Subcutaneous abdominal adipose tissue (tissue), 5 donors: ENCODE data around the gene STK39.

Source experiments
- H3K27ac ChIP-seq: one replicate; pipeline ENCODE4 v1.7.0; 2013; ENCODE audit warnings: low read depth, mild to moderate bottlenecking, inconsistent platforms, low read length, moderate library complexity
- H3K27me3 ChIP-seq, 5 donors: one replicate each; pipeline ENCODE4 v1.7.0; 2013; ENCODE audit warnings: low read length in 5 of 5, inconsistent platforms in 1 of 5; ENCODE audit not compliant: control insufficient read depth in 5 of 5, insufficient read depth in 4 of 5
- H3K36me3 ChIP-seq, 5 donors: one replicate each; pipeline ENCODE4 v1.7.0; 2013; ENCODE audit warnings: low read length in 5 of 5; ENCODE audit not compliant: control insufficient read depth in 5 of 5, insufficient read depth in 5 of 5
- H3K4me1 ChIP-seq, 5 donors: one replicate each; pipeline ENCODE4 v1.7.0; 2013; ENCODE audit warnings: low read length in 5 of 5, mild to moderate bottlenecking in 3 of 5, moderate library complexity in 1 of 5; ENCODE audit not compliant: control insufficient read depth in 5 of 5, insufficient read depth in 5 of 5
- H3K4me3 ChIP-seq, 5 donors: one replicate each; pipeline ENCODE4 v1.7.0; 2013; ENCODE audit warnings: low read length in 5 of 5, low read depth in 1 of 5
- H3K9ac ChIP-seq, 5 donors: one replicate each; pipeline ENCODE4 v1.7.0; 2013; ENCODE audit warnings: low read length in 5 of 5, mild to moderate bottlenecking in 4 of 5, moderate library complexity in 3 of 5
- H3K9me3 ChIP-seq, 5 donors: one replicate each; pipeline ENCODE4 v1.7.0; 2013; ENCODE audit warnings: low read length in 5 of 5; ENCODE audit not compliant: control insufficient read depth in 5 of 5
- donor health status: healthy.
- donor health status: healthy.
- donor health status: healthy.
- donor health status: healthy.
- donor health status: healthy.

The STK39 gene

DNA sequence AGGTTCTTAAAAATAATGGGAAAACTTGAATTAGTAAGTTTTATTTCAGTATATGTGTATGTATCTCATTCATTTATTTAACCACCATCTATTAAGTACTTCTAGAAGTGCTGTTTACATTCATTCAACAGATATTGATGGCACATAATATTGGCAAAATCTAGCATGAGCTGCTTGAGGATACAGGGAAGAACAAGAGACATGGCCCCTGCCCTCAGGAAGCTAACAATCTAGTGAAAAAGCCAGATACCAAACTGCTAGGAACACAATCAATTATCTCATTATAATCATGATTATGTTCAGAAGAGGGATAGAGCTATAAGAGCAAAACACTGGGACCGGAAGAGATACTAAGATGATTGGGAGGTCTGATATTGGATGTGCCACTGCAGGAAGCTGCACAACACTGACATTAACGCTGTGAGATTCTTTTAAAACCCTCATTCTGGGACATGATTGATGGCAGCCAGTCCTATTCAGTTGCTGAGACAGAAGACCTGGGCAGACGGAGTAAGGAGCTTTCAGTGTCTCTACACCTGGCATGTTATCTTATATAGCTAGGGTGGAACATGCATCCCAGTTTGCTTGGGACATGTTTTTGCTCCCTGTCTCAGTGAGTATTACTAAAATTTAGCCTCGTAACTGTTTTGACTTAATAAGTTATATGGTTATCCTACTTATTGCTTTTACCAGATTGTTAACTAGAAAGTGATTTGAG is 314.1 kb downstream of the STK39 start:
- no peak overlapping the region for H3K4me3 ChIP-seq
- no peaks in the 10 kb centered on the region for H3K4me1 ChIP-seq
- H3K27me3 ChIP-seq: no peaks in the 10 kb centered on the region

DNA sequence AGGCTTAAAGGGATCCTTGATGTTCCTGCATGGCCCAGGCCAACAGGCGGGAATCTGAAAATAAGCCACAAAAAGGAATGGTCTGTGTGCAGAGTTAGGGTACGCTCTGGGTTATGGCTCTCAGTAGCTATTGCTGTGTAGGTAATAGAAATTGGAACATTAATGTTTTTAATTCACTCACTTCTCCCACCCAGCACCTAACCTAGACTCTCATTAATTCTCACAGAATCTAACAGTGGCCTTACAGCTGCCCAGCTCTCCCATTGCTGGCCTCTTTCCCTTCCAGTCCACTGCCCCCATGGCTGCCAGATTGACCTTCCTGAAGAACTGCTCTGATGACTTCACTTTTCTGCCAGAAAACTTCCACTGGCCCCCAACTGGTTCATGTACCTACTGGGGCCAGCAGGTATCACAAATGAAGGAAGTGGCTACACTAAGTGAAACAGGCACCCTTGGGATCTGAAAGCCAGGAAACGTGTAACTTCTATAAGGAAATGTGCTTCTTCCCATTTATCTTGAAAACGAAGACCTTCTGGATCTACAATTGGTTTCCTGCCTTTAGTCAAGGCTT is 315.2 kb downstream of the STK39 start:
- Histone ChIP-seq H3K36me3 (no peaks in the 10 kb centered on the region), H3K4me1 (no peaks in the 10 kb centered on the region), H3K27me3 (no peaks in the 10 kb centered on the region), H3K9ac (no peak overlapping the region), H3K9me3 (no peaks in the 10 kb centered on the region), H3K27ac (no peak overlapping the region), H3K4me3 (no peak overlapping the region)

More for the DNA sequence above, 314.1 kb downstream of the STK39 start:
- Histone ChIP-seq H3K9me3 (no peaks in the 10 kb centered on the region), H3K36me3 (no peaks in the 10 kb centered on the region), H3K27ac (no peak overlapping the region), H3K9ac (no peak overlapping the region)

DNA sequence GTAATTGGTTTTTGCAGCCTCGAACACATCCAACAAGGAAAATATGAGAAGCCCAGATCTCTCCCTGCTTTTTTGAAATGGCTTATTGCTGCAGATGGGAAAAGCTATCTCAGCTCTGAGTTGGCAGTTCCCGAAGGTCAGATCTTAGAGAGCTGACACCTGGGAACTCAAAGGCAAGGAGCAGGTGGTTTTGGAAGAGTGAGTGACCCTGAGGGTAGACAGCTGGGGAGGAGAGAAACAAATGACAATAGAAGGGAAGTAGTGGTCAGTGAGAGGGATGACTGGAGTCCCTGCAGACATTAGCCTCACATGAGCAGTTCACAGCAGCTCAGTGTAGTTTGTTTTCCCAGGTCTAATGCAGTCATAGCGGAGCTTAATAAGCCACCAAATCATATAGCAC is 317.9 kb downstream of the STK39 start:
- Histone ChIP-seq H3K27me3 (no peaks in the 10 kb centered on the region), H3K9me3 (no peaks in the 10 kb centered on the region), H3K4me1 (no peaks in the 10 kb centered on the region), H3K27ac (no peak overlapping the region), H3K9ac (no peak overlapping the region), H3K36me3 (no peaks in the 10 kb centered on the region), H3K4me3 (no peak overlapping the region)

DNA sequence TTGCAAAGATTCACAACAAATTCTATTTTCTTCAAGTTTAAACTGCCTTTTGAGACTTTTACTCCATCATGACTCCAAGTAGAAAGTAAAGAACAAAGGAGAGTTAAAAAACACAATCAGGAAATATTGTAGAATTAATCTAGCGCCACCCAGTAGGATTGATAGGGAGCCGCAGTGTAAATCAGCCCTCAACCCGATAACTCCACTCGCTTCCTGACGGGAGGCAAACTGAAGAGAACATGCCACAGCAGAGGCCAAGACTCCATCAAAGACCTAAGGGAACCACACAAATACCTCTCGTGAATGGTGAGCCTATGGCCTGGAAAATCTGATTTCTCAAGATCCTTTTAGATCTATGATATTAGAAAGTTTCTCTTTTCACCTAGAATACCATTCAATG is 319.0 kb downstream of the STK39 start:
- H3K36me3 ChIP-seq: no peaks in the 10 kb centered on the region

DNA sequence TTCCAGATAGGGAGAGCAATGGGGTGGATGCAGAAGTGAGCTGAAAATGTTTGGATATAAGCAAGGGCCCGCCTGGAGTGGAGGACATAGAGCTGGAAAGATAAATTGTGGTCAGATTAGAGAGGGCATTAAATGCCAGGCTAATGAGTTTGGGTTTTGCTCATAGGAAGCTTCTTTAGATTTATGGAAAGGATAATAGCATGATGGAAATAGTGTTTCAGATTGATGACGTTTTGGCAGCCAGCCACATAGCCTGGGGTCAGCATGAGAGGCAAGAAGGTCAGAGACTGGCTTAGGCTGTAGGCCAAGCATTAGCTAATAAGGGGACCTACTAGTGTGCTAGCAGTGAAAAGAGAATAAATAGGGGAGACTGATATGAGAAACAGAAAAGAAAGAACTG is 321.6 kb downstream of the STK39 start:
- H3K4me1 ChIP-seq: no peaks in the 10 kb centered on the region
- no peak overlapping the region for H3K27ac ChIP-seq
- no peaks in the 10 kb centered on the region for H3K36me3 ChIP-seq
- H3K27me3 ChIP-seq: no peaks in the 10 kb centered on the region
- no peak overlapping the region for H3K9ac ChIP-seq
- no peak overlapping the region for H3K4me3 ChIP-seq
- H3K9me3 ChIP-seq: no peaks in the 10 kb centered on the region

More for the DNA sequence above, 319.0 kb downstream of the STK39 start:
- Histone ChIP-seq H3K27me3 (no peaks in the 10 kb centered on the region), H3K9me3 (no peaks in the 10 kb centered on the region), H3K4me1 (no peaks in the 10 kb centered on the region), H3K27ac (no peak overlapping the region), H3K4me3 (no peak overlapping the region), H3K9ac (no peak overlapping the region)

DNA sequence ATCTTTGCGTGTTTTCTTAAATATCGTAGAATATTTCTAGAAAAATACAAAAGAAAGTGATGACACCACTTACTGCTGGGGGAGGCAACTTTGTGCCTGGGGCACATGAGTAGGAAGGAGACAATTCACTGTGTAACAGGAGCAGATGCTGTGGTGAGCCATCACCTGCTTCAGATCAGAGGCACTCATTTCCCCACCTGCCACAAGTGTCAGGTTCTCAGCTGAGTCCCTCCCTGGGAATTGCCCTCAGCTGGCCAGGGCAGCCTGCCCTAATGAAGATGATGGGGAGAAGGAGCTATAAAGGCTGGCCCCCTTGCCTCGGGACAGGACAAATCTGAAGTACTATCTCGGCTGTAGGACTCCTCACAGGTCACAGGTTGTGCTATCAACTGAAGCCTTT is 322.8 kb downstream of the STK39 start:
- H3K36me3 ChIP-seq: no peaks in the 10 kb centered on the region
- no peak overlapping the region for H3K9ac ChIP-seq
- H3K4me3 ChIP-seq: no peak overlapping the region
- no peaks in the 10 kb centered on the region for H3K27me3 ChIP-seq
- no peak overlapping the region for H3K27ac ChIP-seq
- H3K4me1 ChIP-seq: no peaks in the 10 kb centered on the region
- H3K9me3 ChIP-seq: no peaks in the 10 kb centered on the region

DNA sequence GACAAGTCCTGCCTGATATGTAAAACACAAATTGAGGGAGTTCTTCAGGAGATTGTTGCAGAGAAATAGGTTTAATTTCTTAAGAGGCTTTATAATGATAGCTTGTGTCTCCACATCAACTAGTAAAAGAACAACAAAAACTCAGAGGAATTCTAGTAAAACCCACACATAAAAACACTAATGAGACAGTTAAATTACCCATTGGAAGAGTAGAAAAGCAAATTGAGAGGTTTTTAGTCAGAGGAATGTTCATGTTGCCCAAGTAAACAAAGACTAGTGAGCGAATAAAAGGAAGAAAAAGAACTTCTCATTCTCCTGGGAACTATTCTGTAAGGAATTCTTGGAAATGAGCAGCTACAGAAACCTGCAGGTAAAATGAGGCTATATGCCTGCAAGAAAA is 330.6 kb downstream of the STK39 start:
- Histone ChIP-seq H3K4me1 (no peaks in the 10 kb centered on the region), H3K36me3 (no peaks in the 10 kb centered on the region), H3K27ac (no peak overlapping the region), H3K4me3 (no peak overlapping the region), H3K27me3 (no peaks in the 10 kb centered on the region), H3K9ac (no peak overlapping the region), H3K9me3 (no peaks in the 10 kb centered on the region)

DNA sequence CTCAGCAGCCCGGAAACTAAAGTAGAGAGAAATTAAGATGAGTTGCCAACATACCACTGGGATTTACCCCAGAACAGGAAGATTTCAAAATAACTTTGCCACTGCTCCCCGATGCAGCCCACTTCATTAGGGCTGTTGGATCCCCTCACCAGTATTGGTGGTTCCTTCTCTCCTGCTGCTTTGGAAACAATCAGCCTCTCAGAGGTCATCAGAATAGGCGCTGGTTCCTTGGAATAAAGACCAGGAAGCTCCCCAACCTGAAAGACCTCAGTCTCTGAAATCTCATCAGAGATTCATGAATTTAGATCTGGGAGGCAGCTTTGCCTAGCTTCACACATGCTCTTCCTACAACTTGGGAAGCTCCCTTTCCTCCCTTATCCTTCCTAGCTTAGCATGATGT is 332.4 kb downstream of the STK39 start:
- no peak overlapping the region for H3K4me3 ChIP-seq
- no peaks in the 10 kb centered on the region for H3K27me3 ChIP-seq
- no peaks in the 10 kb centered on the region for H3K36me3 ChIP-seq
- H3K4me1 ChIP-seq: no peaks in the 10 kb centered on the region
- H3K9ac ChIP-seq: no peak overlapping the region
- H3K27ac ChIP-seq: no peak overlapping the region
- H3K9me3 ChIP-seq: no peaks in the 10 kb centered on the region

DNA sequence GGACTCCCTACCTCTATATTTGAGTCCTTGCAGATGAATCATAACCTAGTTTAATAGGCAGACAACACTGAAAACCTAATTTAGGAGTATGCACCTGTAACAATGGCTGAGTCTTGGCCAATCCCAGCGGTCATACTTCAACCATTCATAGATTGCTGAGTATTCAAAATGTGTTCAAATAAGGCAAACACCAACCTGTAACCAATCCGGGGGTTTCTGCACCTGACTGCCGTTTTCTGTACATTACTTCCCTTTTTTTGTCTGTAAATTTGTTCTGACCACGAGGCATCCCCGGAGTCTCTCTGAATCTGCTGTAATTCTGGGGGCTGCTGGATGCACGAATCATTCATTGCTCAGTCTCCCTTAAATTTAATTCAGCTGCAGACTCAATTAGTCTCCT is 338.6 kb downstream of the STK39 start:
- Histone ChIP-seq H3K27me3 (no peaks in the 10 kb centered on the region), H3K36me3 (no peaks in the 10 kb centered on the region), H3K9ac (no peak overlapping the region), H3K27ac (no peak overlapping the region), H3K9me3 (no peaks in the 10 kb centered on the region), H3K4me3 (no peak overlapping the region), H3K4me1 (no peaks in the 10 kb centered on the region)

DNA sequence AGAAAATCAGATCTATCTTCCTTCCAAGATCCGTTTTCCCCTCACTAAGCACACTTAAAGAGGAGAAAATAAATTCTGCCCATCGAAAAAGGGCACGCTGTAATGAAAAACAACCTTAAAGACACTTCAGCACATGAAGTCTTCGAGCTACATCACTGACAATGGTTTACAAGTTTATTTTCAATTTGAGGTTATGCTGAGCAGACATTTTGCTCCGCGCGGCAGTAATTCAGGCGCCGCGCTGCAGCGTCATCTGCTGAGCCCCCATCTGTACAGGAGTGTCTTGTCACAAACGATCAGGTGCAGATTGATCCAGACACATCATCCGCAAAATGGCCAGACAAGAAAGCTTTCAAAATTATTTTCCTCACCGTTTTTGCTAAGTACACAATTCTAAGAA is 341.7 kb downstream of the STK39 start:
- Histone ChIP-seq H3K9ac (no peak overlapping the region), H3K27me3 (no peaks in the 10 kb centered on the region), H3K4me1 (no peaks in the 10 kb centered on the region), H3K9me3 (no peaks in the 10 kb centered on the region), H3K4me3 (no peak overlapping the region), H3K36me3 (no peaks in the 10 kb centered on the region), H3K27ac (no peak overlapping the region)
